Effector memory CD4-positive, alpha-beta T cell (primary cell): ENCODE measurements around the gene SS18L1.

Source experiments
- DNase-seq, 3 donors: peaks; one replicate each; pipeline ENCODE4 v3.0.0-alpha.2; 2020
- H3K27ac ChIP-seq: 2 replicates; pipeline ENCODE4 v1.7.0; 2013; ENCODE audit warnings: mild to moderate bottlenecking, low read length, moderate library complexity; ENCODE audit not compliant: insufficient read depth, poor library complexity, severe bottlenecking
- H3K27me3 ChIP-seq: replicated peaks from 2 replicates; pipeline ENCODE4 v1.7.0; 2013; ENCODE audit warnings: mild to moderate bottlenecking, low read length; ENCODE audit not compliant: insufficient read depth, control insufficient read depth, poor library complexity, severe bottlenecking
- H3K36me3 ChIP-seq: 2 replicates; pipeline ENCODE4 v1.7.0; 2013; ENCODE audit warnings: mild to moderate bottlenecking, low read length, moderate library complexity; ENCODE audit not compliant: control insufficient read depth, insufficient read depth
- H3K4me1 ChIP-seq: 2 replicates; pipeline ENCODE4 v1.7.0; 2013; ENCODE audit warnings: low read length, mild to moderate bottlenecking; ENCODE audit not compliant: control insufficient read depth, insufficient read depth, poor library complexity, severe bottlenecking
- H3K4me3 ChIP-seq: 2 replicates; pipeline ENCODE4 v1.7.0; 2013; ENCODE audit warnings: low read length, low read depth, mild to moderate bottlenecking; ENCODE audit not compliant: insufficient read depth, poor library complexity, severe bottlenecking
- H3K9me3 ChIP-seq: 2 replicates; pipeline ENCODE4 v1.7.0; 2013; ENCODE audit warnings: mild to moderate bottlenecking, low read length, moderate library complexity; ENCODE audit not compliant: control insufficient read depth

SS18L1 gene

DNA sequence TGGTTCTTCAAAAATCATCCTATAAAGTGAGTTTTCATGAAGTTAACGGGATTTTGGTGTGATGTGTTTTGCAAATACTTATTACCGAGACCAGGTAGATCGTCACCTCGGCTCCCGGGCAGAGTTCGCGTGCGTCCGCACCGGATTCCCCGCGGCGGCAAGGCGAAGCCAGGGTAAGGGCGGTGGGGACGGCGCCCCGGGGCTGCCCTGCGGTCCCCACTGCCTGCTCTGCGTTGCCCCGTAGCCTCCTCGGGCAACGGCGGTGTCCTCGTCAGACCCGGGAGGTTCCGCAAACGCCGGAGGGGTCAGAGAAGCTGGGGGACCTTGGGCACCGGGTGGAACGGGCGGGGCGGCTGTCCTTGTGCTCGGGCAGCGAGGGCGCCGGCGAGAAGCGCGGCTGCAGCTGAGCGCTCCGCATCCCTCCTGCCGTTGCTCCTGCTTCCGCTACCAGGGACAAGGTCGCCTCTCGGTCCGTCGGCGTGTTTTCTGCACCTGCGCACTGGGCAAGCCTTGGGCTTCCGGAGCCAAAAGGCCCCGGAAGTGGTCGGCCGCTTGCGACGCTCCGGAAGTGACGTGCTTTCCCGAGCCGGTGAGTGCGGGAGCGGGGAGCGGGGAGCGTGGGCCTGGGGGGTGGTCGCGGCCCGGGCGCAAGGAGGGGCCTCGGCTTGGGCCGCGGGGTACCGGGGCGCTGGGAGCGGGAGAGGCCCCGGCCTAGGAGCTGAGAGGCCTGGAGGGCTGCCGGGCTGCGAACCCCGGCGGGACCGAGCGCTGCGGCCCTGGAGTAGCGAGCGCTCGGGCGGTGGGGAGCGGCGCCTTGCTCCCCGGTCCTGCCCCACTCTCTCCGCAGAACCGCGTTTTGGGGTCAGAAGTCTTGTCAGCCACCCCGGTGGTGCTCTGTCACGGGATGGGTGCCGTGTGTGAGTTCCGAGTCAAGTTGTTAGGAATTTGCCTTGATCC, 39.2 kb downstream of the SS18L1 start, which contains the start of gene MTG2:
Gene MTG2 (plus strand): TSS at position 560 of the 957 bp plus-strand sequence. CDS start 10,393 bp downstream, outside the sequence.
- Histone ChIP-seq H3K27me3 (no peaks in the 10 kb centered on the region), H3K4me3 (peak within 1 kb of the TSS; percentile 94), H3K36me3 (no peaks in the 10 kb centered on the region), H3K9me3 (no peaks in the 10 kb centered on the region), H3K4me1 (peaks cover 11% of the 10 kb centered on the region), H3K27ac (peak within 1 kb of the TSS; percentile 86)
- peak; percentile 88 to 94 (median 89) for DNase-seq

DNA sequence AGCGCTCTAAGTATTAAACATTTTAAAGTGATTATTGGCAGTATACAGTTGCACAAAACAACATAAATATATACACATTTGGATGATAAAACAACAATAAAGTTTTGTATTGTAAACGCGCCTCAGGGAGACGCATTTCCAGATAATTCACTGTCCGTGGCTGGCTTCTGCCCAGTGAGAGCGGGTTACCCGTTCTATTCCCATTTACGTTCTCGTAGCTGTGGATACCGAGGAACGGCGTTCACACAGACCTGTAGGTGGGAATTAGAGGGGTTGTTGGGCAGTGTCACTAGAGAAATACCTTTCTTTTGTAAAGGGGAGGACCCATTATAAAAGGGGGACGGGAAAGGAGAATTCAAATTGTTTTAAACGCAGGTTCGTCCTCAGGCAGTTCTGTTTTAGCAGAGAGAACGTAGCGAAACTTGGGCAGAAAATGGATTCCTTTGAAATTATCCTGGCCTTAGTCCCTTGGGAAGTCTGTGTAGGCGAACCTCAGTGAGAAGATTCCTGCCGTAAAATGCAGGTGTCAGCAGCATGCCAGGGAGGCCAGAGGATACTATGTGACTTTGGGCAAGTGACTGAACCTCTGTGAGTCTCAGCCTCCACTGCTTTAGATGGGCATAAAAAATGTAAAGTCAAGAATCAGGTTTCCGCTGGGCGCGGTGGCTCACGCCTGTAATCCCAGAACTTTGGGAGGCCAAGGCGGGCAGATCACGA, 40.0 kb downstream of the SS18L1 start:
- Histone ChIP-seq H3K9me3 (no peaks in the 10 kb centered on the region), H3K4me3 (peak overlapping the region; percentile 94), H3K4me1 (peaks cover 11% of the 10 kb centered on the region), H3K36me3 (no peaks in the 10 kb centered on the region), H3K27me3 (no peaks in the 10 kb centered on the region), H3K27ac (peak overlapping the region; percentile 86)
- no peak for DNase-seq

GRCh38 chr20:62186096-62186426, 42.5 kb downstream of the SS18L1 start:
- Histone ChIP-seq H3K4me1 (peaks cover 11% of the 10 kb centered on the region), H3K4me3 (no peak overlapping the region), H3K27me3 (no peaks in the 10 kb centered on the region), H3K36me3 (peaks cover 7% of the 10 kb centered on the region), H3K27ac (no peak overlapping the region), H3K9me3 (no peaks in the 10 kb centered on the region)
- no peak for DNase-seq

DNA sequence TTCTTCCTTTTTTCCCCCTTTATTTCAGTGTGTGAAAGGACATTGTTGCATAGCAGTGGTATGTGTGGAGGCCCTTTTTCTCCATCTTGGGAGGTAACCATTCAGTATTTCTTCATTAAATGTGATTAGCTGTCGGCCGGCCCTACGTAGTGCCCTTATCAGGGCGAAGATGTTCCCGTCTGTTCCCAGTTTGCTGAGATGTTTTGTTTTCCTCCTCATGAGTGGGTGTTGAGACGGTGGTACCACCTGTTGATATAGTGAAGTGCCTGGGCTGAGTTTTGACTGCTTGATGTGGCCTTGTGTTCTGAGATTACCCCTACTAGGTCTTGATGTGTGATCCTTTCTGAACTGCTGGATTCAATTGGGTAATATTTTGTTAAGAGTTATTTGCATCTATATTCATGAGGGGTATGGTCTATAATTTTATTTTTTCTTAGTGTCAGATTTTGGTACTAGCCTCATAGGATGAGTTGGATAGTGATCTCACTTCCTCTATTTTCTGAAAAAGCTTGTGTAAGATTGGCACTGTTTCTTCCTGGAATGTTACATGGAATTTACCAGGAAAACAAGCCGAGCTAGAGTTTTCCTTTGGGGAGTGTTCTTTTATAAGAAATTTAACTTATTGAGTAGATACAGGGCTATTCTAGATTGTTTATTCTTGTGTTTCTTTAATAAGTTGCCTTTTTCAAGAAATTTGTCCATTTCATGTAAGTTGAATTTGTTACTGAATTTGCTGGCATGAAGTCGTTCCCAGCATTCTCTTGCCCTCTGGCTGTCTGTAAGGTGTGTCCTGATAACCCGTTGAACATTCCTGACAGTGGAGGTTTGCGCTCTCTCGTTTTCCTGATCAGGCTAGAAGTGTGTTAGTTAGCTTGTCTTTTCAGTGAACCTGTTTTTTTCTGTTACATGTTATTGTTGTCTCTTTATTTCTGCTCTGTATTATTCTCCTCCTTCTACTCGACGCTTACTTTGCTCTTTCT, 43.6 kb downstream of the SS18L1 start:
- H3K27ac ChIP-seq = no peak overlapping the region
- H3K4me3 ChIP-seq = no peak overlapping the region
- H3K4me1 ChIP-seq = peaks cover 11% of the 10 kb centered on the region
- DNase-seq = no peak
- no peaks in the 10 kb centered on the region for H3K9me3 ChIP-seq
- no peaks in the 10 kb centered on the region for H3K27me3 ChIP-seq
- peaks cover 7% of the 10 kb centered on the region for H3K36me3 ChIP-seq

- no peaks in the 10 kb centered on the region for H3K27me3 ChIP-seq
- no peak overlapping the region for H3K4me3 ChIP-seq
- H3K9me3 ChIP-seq = no peaks in the 10 kb centered on the region
- no peak overlapping the region for H3K27ac ChIP-seq
- peaks cover 17% of the 10 kb centered on the region for H3K36me3 ChIP-seq
- no peak for DNase-seq
- H3K4me1 ChIP-seq = no peaks in the 10 kb centered on the region
Measured at GRCh38 chr20:62190639-62191411, 47.3 kb downstream of the SS18L1 start.

GRCh38 chr20:62191781-62192559, 48.4 kb downstream of the SS18L1 start:
- no peak for DNase-seq
- no peak overlapping the region for H3K4me3 ChIP-seq
- no peaks in the 10 kb centered on the region for H3K27me3 ChIP-seq
- H3K4me1 ChIP-seq = no peaks in the 10 kb centered on the region
- peaks cover 22% of the 10 kb centered on the region for H3K36me3 ChIP-seq
- no peaks in the 10 kb centered on the region for H3K9me3 ChIP-seq
- no peak overlapping the region for H3K27ac ChIP-seq

DNA sequence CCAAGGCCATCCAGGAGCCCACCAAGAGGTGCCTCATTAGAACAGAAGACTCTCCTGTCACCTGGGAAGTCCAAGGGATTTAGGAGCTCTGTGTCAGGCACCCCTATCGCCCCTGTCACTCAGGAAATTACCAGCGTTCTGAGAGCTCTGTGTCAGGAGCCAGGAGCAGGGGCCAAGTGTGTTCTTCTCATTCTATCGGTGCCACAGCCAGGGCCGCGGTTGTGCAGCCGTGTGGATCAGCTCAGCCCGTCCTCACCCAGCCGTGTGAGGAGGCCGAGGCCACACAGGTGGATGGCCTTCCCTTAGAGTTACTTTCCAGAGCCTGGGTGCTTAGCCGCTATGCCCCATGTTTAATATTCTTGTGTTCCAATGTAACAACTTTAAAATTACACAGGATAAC, 49.1 kb downstream of the SS18L1 start:
- no peak overlapping the region for H3K4me3 ChIP-seq
- no peaks in the 10 kb centered on the region for H3K27me3 ChIP-seq
- H3K27ac ChIP-seq = no peak overlapping the region
- no peaks in the 10 kb centered on the region for H3K9me3 ChIP-seq
- no peak for DNase-seq
- H3K4me1 ChIP-seq = no peaks in the 10 kb centered on the region
- H3K36me3 ChIP-seq = peaks cover 24% of the 10 kb centered on the region

DNA sequence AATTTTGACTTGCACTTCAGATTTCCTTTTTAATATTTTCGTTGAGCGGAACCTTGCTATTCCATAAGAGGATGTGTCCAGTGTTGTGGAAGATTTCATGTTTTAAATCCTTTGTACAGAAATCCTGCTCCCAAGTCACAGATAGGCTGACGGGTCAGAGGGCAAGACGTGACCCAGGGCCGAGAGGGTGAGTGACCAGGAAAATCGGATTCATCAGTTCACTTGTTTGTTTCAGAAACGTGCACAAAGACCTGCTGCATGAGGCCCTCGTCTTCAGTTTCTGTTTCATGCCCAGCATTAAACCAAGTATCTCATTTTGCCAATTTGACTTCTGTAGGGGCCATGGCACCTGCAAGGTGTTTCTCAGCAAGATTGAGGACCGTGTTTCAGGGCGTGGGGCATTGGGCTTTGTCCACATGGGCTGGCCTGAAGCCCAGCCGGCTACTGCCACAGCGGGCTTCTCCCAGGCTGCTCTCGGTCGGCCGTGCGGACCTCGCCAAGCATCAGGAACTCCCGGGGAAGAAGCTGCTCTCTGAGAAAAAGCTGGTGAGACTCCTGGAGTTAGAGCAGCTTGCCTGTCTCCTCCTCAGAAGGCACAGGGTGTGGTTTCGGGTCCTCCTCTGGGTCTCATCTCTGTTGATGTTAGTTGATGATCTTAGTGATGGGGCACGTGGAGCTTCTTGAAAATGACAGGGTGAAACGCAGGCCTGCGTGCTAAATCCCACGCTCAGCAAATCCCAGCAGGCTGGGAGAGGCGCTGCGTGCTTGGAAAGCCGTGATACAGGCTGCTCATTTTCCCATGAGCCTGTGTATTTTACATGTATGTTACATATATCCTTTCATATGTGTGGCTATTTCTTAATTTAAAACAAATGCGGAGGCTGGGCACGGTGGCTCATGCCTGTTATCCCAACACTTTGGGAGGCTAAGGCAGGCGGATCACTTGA, 49.8 kb downstream of the SS18L1 start:
- Histone ChIP-seq H3K4me1 (no peaks in the 10 kb centered on the region), H3K27me3 (no peaks in the 10 kb centered on the region), H3K36me3 (peaks cover 31% of the 10 kb centered on the region), H3K4me3 (no peak overlapping the region), H3K27ac (no peak overlapping the region), H3K9me3 (no peaks in the 10 kb centered on the region)
- no peak for DNase-seq
